AG10803 (cell line): ENCODE data around the gene SPR.

Source experiments
- DNase-seq: peaks from one replicate; pipeline ENCODE4 v3.0.0; 2010; ENCODE audit warnings: low read depth
- H3K4me3 ChIP-seq: 2 replicates; pipeline ENCODE4 v1.5.1; 2011; ENCODE audit warnings: mild to moderate bottlenecking, low read length, control low read depth
- TF ChIP-seq, protein P1 (sequence below): conservative IDR thresholded peaks from 2 replicates; pipeline ENCODE4 v1.5.1; 2011; ENCODE audit warnings: mild to moderate bottlenecking, low read length, control low read depth, inconsistent platforms

SPR gene

DNA sequence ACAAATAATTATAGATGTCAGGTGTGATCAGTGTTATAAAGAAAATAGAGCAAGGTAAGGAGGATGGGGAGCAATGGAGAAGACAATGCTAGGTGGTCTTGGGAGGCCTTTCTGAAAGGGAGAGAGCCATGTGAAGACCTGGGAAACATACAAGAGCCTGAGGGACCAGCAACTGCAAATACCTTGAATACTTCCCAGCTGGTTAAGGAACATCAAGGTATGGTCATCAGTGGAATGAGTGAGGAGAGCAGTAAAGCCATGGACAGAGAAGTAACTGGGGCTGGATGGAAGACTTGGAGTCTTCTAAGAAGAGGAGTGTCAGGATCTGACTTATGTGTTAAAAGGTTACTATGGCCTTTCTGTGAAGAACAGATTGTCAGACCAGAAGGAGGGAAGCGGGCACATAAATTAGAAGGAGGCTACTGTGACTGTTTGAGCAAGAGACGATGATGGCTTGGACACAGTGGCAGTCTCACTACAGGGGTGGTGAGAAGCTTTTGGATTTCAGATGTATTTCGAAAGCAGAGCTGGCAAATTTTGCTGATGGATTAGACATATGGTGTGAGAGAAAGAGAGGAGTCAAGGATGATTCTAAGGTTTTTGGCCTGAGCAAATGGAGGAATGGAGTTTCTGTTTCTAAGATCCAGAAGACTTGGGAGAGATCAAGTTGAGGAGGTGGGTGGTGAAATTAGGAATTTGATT, 38.6 kb upstream of the SPR start:
- H3K4me3 ChIP-seq: no peak overlapping the region
- TF ChIP-seq, protein P1, sequence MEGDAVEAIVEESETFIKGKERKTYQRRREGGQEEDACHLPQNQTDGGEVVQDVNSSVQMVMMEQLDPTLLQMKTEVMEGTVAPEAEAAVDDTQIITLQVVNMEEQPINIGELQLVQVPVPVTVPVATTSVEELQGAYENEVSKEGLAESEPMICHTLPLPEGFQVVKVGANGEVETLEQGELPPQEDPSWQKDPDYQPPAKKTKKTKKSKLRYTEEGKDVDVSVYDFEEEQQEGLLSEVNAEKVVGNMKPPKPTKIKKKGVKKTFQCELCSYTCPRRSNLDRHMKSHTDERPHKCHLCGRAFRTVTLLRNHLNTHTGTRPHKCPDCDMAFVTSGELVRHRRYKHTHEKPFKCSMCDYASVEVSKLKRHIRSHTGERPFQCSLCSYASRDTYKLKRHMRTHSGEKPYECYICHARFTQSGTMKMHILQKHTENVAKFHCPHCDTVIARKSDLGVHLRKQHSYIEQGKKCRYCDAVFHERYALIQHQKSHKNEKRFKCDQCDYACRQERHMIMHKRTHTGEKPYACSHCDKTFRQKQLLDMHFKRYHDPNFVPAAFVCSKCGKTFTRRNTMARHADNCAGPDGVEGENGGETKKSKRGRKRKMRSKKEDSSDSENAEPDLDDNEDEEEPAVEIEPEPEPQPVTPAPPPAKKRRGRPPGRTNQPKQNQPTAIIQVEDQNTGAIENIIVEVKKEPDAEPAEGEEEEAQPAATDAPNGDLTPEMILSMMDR: no peak
- DNase-seq: no peak

DNA sequence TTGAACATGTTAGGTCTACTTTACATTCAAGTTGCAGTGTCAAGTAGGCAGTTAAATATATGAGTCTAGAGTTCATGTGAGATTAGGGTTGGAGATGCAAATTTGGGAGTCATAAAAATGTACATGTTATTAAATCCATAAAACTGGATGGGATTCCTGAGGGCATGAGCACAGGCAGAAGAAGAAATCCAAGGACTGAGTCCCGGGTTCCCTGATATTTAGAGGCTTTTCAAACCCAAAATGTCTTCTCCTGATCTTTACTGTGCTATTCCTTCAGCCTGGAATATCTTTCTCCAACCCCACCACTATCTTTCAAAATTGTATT, 38.1 kb upstream of the SPR start:
- TF ChIP-seq, protein P1: no peak
- DNase-seq: no peak
- no peak overlapping the region for H3K4me3 ChIP-seq

DNA sequence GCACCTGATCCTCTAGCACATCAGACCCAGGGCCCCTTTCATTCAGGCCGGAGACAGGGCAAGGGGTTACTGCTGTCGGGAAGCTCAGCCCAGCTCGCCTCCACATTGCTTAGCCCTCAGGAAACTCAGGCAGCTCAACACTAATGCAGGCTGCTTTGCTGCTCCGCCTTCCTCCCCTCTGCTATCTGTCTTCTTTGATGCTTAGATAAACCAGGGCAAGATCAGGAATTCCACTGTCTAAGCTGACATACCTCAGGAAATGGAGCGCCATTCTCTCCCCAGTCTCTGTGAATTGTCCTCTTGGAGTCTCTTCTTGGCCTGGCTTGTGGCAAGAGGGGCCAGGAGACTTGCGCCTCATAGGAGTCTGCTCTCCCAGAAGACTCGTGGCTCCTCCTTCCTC, 35.9 kb upstream of the SPR start:
- DNase-seq: no peak
- TF ChIP-seq, protein P1: no peak
- no peak overlapping the region for H3K4me3 ChIP-seq

DNA sequence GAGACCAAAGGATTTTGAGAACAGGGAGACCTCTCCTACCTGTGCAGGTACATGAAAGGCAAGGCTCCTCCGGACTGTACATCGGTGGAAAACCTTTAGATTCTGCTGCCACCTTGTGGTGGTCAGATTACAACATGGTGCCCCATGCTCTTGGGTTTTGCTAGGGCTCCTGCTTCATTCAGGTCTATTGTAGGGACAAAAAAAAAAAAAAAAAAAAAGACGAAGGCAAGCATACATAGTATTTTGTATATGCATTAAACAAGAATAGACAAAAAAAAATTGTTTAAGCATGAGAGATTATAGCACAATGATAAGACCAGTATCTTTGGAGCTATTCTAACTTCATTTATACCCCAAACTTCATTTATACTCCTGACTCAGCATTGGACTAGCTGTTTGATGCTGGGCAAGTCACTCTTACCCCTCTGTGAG, 27.4 kb upstream of the SPR start:
- TF ChIP-seq, protein P1: peak; percentile 74
- DNase-seq: peak; percentile 42
- no peak overlapping the region for H3K4me3 ChIP-seq

DNA sequence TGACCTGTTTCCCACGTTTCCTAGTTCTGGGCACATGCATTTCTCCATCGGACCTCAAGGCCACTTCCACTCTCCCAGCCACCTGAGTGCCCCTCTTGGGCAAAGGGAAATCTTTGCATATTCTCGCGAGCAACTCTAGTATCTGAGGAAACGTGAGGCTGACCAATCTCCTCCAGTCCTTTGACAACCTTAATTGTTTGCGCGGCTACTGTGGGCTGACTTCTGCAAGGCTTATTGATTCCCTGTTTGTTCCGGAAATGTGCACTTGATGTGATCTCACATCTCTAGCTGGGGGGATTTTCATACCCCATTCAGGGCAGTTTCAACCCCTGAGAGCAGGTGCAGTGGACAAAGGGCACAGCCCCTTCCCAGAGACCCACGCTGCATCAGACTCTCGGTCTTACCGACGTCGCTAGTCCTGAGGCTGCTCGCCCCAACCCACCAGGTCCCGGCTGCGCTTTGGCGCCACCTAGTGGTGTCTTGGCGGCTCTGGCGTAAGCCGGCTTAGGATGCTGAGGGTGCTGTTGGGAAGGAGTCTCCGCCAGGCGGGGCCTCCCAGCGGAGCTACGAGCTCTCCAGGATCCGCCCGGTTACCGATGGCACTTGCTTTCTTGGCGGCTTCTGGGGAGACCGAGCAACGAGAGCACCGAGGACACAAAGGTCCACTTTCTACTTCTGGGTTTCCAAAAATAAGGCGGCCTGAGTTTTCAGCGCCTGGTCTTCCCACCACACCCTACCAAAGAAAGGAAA, 24.8 kb upstream of the SPR start:
- H3K4me3 ChIP-seq: peak overlapping the region; percentile 44
- TF ChIP-seq, protein P1: peak; percentile 99
- DNase-seq: peak; percentile 79

DNA sequence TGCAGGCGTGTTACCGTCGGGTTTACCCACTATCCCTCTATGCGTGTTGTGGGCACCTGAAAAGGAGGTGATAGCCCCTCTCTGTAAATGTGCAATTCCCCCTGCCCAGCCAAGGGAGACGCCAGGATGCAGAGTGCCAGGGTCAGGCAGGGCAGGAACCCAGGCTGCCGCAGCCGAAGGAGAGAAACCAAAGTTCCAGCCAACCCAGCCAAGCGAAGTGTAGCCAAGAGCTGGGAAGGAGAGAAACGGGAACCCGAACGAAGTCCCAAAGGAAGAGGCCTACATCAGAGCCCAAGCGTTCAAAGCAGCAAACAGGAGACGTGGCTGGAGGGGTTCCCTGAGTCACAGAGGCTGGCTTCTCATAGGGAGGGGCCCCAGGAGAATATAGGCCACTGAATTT, 24.2 kb upstream of the SPR start:
- DNase-seq: no peak
- TF ChIP-seq, protein P1: no peak
- H3K4me3 ChIP-seq: no peak overlapping the region

DNA sequence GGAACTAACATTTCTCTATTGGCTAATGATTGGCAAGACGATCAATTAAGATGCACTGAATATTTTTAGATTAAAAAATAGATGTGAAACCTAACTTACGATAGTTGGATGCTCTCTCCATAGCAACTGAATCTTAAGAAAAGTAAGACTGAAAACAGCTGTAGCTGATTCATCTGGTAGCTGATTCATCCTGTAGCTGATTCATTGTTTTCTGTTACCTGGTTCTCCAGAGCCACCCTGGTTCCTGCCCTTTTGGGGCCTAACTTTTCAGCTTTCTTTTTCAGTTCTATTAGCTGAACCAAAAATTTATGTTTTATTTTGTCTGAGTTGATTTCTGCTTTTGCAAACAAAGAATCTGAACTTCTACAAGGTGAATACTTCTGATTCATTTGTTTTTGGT, 22.7 kb upstream of the SPR start:
- DNase-seq: peak; percentile 26
- TF ChIP-seq, protein P1: no peak
- H3K4me3 ChIP-seq: no peak overlapping the region
